ENCODE data around the gene AP2A2.

- no peak for TF ChIP-seq CTCF (IDR thresholded peaks at IDR 0.05; ENCODE audit: low read depth, low read length, poor library complexity, severe bottlenecking)
- no peak for TF ChIP-seq EZH2phosphoT487 (IDR thresholded peaks at IDR 0.05; ENCODE audit: borderline replicate concordance, low read length)
These were observed 32.4 kb downstream of the AP2A2 start for GRCh38 chr11:958101-958500.
